D721Med (cell line): ENCODE measurements around the gene NFATC1.
"Not testable (repeated sequence)": the region's sequence is repeated elsewhere in the genome, so short reads cannot be mapped to it uniquely, and the experiment has no call there.

ENCODE experiments used
- DNase-seq: peaks from one replicate; pipeline ENCODE4 v3.0.0; 2011; ENCODE audit warnings: low spot score; ENCODE audit not compliant: insufficient read length
- FAIRE-seq: peaks from 2 replicates; lab custom pipeline; 2011; peaks lifted over from hg19 to GRCh38; lab: Jason Lieb, UNC
- TF ChIP-seq, protein P1 (sequence below): IDR thresholded peaks from 2 replicates; pipeline ENCODE4 v1.5.1; 2012; ENCODE audit warnings: mild to moderate bottlenecking, control low read depth; ENCODE audit not compliant: insufficient read depth; ENCODE audit errors: missing control alignments

The NFATC1 gene

GRCh38 chr18:79374408-79375171 is 21.1 kb upstream of the NFATC1 start:
- FAIRE-seq: peak; percentile 69
- DNase-seq: no peak
- TF ChIP-seq, protein P1, sequence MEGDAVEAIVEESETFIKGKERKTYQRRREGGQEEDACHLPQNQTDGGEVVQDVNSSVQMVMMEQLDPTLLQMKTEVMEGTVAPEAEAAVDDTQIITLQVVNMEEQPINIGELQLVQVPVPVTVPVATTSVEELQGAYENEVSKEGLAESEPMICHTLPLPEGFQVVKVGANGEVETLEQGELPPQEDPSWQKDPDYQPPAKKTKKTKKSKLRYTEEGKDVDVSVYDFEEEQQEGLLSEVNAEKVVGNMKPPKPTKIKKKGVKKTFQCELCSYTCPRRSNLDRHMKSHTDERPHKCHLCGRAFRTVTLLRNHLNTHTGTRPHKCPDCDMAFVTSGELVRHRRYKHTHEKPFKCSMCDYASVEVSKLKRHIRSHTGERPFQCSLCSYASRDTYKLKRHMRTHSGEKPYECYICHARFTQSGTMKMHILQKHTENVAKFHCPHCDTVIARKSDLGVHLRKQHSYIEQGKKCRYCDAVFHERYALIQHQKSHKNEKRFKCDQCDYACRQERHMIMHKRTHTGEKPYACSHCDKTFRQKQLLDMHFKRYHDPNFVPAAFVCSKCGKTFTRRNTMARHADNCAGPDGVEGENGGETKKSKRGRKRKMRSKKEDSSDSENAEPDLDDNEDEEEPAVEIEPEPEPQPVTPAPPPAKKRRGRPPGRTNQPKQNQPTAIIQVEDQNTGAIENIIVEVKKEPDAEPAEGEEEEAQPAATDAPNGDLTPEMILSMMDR: no peak

- FAIRE-seq (no peak), DNase-seq (no peak)
- TF ChIP-seq, protein P1: no peak
Measured at GRCh38 chr18:79375441-79376154, 20.1 kb upstream of the NFATC1 start.

DNA sequence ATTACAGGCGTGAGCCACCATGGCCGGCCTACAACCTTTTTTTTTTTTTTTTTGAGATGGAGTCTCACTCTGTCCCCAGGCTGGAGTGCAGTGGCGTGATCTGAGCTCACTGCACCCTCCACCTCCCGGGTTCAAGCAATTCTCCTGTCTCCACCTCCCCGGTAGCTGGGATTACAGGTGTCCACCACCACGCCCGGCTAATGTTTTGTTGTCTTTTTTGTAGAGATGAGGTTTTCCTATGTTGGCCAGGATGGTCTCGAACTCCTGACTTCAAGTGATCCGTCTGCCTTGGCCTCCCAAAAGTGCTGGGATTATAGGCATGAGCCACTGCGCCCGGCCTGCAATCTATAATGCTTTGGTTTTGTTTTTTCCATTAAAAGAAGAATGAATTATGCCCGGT is 19.1 kb upstream of the NFATC1 start:
- not testable (repeated sequence) for FAIRE-seq, DNase-seq

DNA sequence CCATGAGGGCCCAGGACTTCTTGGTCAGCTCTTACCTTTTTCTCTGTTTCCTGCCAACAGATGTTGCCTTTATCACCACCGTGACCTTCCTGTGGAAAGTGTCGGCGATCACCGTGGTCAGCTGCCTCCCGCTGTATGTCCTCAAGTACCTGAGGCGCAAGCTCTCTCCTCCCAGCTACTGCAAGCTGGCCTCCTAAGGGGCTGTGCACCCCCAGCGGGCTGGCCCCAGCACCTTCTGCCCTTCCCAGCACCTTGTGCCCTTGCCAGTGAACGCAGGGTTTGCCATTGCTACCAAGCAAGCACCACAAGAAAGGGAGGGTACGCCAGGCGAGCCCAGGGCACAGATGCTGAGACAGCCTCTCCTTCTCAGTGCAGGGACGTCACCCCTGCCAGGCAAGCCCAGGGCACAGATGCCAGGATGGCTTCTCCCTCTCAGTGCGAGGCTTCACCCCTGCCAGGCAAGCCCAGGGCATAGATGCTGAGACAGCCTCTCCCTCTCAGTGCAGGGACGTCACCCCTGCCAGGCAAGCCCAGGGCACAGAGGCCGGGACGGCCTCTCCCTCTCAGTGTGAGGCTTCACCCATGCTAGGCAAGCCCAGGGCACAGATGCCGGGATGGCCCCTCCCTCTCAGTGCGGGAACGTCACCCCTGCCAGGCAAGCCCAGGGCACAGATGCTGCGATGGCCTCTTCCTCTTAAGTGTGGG is 18.4 kb upstream of the NFATC1 start:
- FAIRE-seq: no peak
- TF ChIP-seq, protein P1: no peak

DNA sequence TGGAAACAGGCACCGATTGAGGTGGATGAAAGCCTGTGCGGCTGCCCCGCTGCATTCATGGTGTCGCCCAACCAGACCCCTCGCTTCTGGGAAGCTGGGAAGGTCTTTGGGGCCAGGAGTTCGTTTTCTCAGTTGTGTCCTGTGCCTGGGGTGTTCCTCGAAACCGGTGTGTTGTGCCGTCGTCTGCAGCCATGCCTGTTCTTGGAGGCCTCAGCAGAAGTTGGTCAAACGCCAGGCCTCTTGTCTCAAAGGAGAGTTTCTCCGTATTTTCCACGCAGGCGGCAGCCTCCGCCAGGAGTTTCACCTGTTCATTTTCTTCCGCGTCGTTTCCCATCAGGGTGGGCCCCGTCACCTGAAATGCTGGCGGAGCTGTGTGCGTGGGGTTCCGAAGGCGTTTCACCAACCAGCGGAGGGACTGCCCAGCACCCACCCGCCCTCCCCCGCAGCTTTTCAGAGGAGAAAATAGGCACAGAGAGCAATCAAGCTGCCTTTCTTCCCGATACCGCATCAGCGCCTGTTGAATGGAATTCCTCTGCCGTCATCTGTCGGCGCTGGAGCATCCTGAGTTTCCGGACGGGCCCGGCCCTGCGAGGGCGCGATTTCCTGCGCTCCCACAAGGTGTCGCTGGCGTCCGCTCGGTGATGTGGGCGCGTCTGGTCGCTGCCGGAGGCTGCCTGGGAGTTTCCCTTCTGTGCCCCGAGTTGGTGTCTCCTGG is 17.0 kb upstream of the NFATC1 start:
- peak; percentile 95 for DNase-seq
- TF ChIP-seq, protein P1: peak; percentile 83
- no peak for FAIRE-seq

More for the DNA sequence above, 18.4 kb upstream of the NFATC1 start:
- no peak for DNase-seq

GRCh38 chr18:79379251-79379905 is 16.4 kb upstream of the NFATC1 start:
- peak; percentile 71 for FAIRE-seq
- TF ChIP-seq, protein P1: no peak

More at GRCh38 chr18:79379251-79379905, 16.4 kb upstream of the NFATC1 start:
- no peak for DNase-seq
